Measurements from ENCODE around the gene SLC38A10.

- TF ChIP-seq CTCF (IDR thresholded peaks at IDR 0.05 in 2 of 3, conservative IDR thresholded peaks at IDR 0.05 in 1 of 3; ENCODE audit: control insufficient read depth in 2 of 3, extremely low read depth in 1 of 3, insufficient read depth in 1 of 3, low read depth in 3 of 3, low read length in 3 of 3) (no peak), POLR2AphosphoS5 (IDR thresholded peaks at IDR 0.05; ENCODE audit: low read length) (no peak), CEBPZ (IDR thresholded peaks at IDR 0.05; ENCODE audit: low read depth, low read length) (no peak), MXI1 (IDR thresholded peaks at IDR 0.05; ENCODE audit: low read depth, low read length) (no peak), POLR2A (IDR thresholded peaks at IDR 0.05; ENCODE audit: low read depth, low read length) (no peak), SMC3 (IDR thresholded peaks at IDR 0.05; ENCODE audit: borderline replicate concordance, low read length) (no peak), ZNF622 (IDR thresholded peaks at IDR 0.05) (no peak), TCF7 (IDR thresholded peaks at IDR 0.05; ENCODE audit: borderline replicate concordance) (no peak), ZBTB33 (IDR thresholded peaks at IDR 0.05) (no peak)
Observed at GRCh38 chr17:81271226-81271625, 23.9 kb downstream of the SLC38A10 start.
